Mammary epithelial cell (primary cell): ENCODE results near the gene CHD5.

ENCODE experiments used
- EZH2 ChIP-seq: IDR thresholded peaks from 2 replicates; pipeline ENCODE4 v1.6.1; 2012; ENCODE audit warnings: low read length, inconsistent platforms, borderline replicate concordance
- TF ChIP-seq, protein P1 (sequence below), 2 donors: IDR thresholded peaks in 1 of 2; conservative IDR thresholded peaks in 1 of 2; 2 replicates each; pipeline ENCODE4 v1.5.1; 2011 to 2012; ENCODE audit warnings: inconsistent platforms in 2 of 2, low read length in 2 of 2, mild to moderate bottlenecking in 2 of 2, control low read depth in 1 of 2, low read depth in 1 of 2; ENCODE audit not compliant: insufficient read depth in 1 of 2; ENCODE audit errors: extremely low read depth in 1 of 2

DNA sequence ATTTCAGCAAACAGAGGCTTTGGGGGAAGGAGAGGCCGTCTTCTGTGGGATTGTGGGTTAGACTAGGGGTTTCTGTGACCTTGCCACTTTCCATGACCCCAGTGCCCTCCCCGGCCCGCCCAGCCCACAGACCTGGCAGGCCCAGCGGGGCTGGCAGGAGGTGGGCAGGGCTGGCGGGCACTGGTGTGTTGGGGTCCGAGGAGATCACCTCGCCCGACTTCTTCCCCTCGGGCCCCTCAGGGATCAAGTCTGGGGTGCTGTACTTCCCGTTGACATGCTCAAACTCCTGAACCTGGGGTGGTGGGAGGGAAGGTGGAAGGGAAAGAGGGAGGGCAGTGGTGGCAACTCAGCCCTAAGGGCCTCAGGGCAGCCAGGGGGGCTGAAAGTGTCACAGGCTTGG lies 56.3 kb downstream of the CHD5 start:
- TF ChIP-seq, protein P1, sequence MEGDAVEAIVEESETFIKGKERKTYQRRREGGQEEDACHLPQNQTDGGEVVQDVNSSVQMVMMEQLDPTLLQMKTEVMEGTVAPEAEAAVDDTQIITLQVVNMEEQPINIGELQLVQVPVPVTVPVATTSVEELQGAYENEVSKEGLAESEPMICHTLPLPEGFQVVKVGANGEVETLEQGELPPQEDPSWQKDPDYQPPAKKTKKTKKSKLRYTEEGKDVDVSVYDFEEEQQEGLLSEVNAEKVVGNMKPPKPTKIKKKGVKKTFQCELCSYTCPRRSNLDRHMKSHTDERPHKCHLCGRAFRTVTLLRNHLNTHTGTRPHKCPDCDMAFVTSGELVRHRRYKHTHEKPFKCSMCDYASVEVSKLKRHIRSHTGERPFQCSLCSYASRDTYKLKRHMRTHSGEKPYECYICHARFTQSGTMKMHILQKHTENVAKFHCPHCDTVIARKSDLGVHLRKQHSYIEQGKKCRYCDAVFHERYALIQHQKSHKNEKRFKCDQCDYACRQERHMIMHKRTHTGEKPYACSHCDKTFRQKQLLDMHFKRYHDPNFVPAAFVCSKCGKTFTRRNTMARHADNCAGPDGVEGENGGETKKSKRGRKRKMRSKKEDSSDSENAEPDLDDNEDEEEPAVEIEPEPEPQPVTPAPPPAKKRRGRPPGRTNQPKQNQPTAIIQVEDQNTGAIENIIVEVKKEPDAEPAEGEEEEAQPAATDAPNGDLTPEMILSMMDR (conservative IDR thresholded peaks at IDR 0.05 in 1 of 2, IDR thresholded peaks at IDR 0.05 in 1 of 2; ENCODE audit: extremely low read depth in 1 of 2, insufficient read depth in 1 of 2, low read depth in 1 of 2, low read length in 2 of 2): no peak
- TF ChIP-seq EZH2: no peak
